GM18868 (cell line): Measurements from ENCODE around the gene PDGFA.

ENCODE experiments used
- ATAC-seq: cut with Tn5 transposase; IDR thresholded peaks from one replicate; pipeline ENCODE4 v1.9.1; 2021; ENCODE audit warnings: mild to moderate bottlenecking, moderate library complexity; ENCODE audit not compliant: unreplicated experiment

Gene PDGFA

DNA sequence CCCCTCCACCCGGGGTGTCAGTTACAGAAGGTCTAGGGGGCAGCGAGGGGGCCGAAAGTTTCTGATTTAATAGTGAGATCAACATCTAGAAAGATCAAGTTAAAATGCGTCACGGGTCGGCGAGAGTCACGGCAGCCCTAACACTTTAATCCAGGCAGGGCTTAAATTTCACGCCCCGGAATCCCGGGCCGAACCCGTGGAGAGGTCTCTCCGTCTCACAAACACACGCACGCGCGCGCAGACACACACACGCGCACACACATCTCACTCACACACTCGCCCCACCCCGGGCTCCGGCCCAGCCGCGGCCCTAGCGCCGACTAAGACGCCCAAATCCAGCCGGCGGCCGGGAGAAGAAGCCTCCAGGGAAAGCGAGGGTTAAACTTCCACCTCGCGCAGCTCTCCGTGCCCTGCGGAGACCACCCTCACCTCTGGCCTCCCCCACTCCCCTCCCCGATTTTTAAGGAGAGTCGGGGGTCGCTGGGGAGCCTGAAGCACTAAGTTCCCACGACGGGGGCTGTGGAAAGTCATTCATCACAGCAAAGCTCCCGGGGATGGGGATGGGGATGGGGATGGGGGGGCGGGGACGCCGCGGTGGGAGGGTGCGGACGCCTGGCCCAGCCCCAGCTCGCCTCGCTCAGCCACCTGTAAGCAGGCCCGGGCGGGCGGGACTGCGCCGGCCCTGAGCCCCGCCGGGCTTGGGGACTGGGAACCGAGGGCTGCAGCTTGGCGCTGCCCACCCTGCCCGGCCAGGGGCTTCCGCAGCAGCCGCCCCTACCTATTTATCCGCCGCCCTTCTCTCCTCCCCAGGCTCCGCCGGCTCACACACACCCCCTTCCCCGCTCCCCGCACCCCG, 1.6 kb downstream of the PDGFA start:
- no peak for ATAC-seq

DNA sequence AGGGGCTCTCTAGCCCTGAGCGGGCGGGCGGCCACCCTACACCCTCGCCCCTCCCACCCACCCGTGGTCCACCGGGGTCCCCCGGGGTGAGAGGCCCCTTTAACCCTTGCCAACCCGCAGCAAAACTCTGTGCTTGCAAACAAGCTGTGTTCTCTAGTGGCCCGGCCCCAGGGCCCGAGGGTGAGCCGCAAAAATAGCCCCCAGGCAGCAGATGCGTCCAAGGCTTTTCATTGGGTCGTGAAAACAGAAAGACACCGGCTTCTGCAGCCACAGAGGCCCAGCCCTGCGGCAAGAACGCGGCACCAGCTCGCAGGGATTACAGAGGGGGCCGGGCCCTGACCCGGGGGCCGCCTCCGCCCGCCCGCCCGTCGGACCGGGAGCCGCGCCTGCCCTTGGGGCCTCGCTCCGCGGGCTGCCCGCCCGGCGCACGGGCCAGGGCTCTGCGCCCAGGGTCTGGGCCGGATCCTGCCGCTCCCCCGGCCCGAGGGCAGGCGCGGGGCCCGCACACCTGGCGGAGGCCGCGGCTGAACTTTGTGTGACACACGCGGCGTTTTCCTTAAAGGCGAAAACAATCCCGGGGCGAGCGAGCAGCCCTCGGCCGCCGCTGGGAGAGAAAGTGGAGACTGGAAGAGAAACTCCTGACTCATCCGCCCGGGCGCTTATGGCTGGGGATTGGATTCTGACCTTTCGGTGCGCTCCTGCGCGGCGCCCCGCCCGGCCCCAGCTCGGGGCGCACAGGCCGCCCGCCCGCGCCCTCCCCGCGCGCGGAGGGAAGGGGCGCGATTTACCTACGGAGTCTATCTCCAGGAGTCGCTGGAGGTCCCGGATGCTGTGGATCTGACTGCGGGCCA, 2.8 kb downstream of the PDGFA start:
- no peak for ATAC-seq

DNA sequence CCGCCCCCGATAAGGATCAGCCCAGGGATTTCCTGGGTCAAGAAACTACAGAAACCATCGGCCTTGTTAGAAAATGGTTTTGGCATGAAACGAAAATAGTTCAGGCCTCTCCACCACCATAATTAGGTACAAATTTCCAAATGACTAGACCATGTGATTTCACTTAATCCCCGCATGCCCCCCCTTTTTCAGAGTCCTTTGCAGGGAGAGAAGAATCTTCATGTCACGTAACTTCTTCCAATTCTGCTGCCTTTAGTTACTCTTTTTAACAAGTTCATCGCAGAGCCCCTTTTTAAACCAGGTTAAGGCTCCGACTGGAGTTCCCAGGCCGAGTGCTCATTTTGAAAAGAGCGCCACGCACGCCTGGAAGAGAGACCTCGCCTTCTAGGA, 3.4 kb downstream of the PDGFA start:
- ATAC-seq = no peak

DNA sequence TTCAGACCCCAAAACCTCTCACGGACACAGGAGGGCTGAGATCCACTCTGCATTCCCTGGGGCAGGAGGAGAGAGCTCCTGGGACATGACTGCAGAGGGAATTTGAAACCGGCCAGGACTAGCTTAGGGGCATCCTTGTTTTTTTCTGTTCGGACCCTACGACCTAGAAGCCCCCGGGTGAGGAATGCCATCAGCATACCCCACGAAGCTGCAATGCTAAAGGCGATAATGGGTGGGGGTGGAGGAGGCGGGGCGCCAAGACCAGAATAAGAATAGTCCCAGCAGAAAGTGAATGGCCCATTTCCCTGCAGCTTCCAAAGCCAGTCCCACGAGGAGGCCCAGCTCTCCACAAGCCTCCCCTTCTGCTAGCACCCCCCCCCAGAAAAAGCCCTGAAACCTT, 4.0 kb downstream of the PDGFA start:
- ATAC-seq = no peak

DNA sequence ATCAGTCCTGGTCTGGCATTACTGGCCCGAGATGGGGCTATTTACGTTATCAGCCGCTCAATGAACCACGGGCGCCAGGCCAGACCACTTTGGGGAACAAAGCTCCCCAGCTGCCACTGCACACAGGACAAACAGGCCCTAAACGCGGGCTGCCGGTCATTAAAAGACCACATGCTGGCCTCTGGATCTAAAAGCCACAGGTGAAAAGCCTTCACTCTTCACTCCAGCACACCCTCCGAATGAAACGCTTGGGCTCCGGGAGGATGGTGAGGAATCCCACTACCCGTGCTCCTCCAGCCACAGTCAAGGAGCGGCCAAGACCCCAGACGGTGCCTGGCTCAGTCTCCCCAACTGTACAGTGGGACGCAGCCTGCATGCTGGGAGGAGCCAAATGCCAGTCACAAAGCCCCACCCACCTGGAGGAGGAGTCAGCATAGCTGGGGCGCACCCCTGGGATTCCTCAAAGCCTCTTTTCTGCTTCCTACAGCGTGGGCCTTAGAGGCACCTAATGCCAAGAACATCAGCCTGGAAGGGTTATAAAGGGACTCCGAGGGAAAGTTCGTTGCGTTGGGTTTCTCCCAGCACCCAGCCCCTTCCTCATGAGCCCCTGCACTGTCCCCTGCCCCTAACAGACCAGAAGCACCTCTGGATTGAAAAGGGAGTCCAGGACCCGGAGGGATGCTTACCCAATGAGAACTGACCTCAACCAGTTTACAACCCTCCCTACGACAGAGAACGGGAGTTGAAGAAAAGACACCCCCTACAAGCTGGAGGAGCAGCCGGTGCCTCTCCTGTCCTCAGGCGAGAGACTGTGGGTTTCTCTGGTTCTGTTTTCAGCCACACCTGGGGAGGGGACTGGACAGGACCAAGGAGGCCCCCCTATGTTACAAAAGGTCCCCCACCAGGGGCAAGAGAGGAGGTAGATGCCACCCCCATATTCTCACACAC, 4.7 kb downstream of the PDGFA start:
- ATAC-seq = no peak

DNA sequence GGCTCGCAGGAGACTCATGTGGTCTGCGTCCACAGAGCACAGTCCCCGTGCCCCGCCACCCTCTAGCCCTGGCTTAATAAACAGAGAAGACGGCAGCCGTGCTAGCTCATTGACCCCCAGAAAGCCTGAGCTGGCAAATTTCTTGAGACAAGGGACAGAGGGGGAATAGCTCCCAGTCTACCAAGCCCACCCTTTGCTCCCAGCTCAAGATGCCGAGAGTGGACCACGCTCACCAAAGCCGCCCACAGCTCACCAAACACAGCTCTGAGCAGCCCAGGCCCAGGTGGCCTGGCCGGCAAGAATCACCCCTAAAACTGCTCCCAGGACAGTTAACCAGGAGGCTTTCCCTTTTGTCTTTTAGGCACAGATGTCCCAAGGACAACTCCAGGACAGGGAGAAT, 5.4 kb downstream of the PDGFA start:
- no peak for ATAC-seq

DNA sequence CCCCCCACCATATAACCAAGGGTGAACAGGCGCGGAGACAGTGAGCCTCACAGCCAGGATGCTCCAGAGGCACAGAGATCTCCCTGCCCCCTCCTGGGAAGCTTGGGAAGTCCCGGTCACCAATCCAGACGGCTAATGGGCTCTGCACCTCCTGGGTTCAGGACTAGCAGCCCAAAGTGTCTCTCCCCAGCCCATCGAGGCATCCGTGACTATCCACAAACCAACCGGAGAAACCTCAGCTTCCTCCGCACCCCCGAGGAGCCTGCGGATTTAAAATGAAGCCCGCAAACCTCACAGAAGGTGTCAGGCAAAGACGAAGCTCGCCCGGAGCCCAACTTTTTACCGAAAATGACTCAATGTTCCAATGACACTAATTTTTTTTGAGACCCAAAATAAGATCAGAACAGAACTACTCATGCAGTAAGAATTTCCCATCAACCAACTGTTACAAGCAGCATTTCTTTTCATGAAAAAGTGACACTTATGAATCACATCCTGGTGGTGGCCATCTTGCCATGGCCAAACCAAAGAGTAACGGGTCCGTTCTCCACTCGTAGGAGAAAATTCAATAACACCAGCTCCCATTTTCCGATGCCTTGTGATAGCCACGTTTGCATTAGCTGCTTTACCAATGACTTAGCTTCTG, 6.0 kb downstream of the PDGFA start:
- no peak for ATAC-seq

DNA sequence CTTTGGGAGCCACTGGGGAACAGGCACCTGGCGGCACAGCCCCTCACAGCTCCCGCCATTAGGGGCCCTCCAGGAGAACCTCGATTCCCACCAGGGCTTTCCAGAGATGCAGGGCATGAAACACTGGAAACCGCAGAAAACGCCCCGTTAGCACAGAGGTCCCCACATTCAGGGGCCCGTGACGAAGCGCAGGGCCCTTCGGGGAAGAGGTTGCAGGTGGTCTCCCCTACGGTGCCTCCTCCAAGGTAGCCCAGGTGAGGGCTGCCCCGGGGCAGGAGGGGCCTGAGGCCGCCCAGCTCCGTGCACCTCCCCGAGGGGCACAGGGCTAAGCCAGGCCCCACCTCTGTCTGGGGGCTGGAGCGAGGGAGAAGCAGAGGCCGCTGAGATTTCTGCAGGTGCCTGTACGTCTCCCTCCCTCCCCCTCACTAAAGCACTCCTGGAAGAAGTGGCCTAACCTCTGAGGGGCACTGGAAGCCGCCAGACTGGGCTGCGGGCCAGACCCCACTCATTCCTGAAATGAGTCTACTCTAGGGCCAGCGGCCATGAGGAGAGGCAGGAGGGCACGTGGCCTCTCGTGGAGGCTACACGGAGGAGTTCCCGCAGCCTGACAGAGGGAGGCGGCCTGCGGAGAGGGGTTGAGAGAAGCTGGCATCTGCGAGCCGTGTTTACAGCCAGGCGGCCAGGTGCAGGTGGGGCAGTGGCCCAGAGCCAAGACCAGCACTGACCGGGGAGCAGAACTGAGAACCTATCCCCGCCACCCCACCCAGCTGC, 6.9 kb downstream of the PDGFA start:
- no peak for ATAC-seq

DNA sequence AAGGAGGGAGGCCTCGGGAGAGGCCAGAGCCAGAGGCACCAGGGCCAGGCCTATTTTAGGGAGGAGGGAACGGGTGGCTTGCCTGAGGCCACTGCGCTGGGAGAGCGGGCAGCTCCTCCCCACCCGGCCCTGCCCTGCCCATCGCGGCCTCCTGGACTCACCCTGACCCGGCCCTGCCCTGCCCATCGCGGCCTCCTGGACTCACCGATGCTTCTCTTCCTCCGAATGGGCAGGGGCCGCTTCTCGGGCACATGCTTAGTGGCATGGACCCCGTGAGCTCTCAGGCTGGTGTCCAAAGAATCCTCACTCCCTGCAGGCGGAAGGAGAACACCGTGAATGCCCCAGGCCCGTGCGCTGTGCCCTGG, 7.5 kb downstream of the PDGFA start:
- ATAC-seq = no peak

DNA sequence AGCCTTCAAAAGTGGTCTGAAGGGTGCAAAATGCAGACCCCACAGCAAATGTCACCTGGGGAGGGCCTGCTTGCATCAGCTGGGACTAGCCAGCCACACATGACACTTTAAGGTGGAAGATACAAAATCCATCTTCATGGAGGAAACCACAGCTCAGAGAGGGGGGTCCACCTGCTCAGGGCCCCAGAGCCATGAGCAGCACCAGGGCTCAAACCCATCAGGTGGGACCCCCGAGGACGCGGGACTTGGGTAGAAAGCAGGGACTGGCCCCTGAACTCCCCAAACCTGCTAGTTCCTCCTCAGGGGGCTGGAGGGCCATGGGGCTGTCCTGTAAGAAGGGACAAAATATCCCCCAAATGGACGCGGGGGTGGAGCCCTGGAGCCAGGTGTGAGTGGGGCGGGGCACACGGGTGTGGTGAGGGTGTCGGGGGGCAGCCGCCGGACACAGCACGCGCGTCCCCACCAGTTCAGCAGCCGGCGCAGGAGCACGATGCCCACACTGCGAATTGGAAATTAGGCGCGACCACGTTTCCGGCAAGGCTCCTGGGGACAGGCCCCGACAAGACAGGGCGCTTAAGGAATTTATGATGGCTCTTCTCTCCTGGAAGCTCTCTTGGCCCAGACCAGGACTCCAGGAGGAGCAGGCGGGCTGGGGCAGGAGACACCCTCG, 8.0 kb downstream of the PDGFA start:
- ATAC-seq = no peak

DNA sequence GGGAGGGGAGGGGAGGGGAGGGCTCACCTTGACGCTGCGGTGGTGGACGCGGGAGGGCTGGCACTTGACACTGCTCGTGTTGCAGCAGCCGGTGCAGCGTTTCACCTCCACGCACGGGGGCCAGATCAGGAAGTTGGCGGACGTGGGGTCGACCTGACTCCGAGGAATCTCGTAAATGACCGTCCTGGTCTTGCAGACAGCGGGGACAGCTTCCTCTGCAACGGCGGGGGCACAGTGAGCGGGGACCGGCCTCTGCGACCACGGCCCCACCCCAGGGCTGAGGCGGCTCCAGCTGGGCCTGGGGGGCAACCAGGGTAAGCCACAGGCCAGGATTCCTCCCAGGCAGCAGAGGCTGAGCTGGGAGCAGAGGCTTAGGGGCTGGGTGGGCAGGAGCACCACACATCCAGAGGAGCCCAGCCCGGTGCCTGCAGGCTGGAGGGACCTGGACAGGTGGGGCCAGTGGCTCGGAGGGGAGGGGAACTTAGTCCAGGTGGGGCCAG, 8.8 kb downstream of the PDGFA start:
- no peak for ATAC-seq

DNA sequence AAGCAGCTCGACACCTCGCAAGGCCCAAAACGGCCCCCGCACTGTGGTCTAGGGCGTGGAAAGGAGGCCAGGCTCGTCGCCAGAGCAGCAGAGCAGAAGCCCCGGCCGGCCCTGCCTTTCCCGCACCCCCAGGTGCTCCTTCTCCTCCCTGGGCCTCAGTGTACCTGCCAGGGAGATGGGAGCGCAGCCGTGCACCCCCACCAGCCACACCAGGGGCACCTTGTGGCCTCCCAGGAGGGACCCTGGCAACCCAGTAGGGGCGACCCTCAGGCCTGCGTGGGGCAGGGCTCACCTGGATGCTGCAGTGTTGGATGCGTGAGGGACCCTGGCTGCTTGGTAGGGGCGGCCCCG, 9.5 kb downstream of the PDGFA start:
- no peak for ATAC-seq

DNA sequence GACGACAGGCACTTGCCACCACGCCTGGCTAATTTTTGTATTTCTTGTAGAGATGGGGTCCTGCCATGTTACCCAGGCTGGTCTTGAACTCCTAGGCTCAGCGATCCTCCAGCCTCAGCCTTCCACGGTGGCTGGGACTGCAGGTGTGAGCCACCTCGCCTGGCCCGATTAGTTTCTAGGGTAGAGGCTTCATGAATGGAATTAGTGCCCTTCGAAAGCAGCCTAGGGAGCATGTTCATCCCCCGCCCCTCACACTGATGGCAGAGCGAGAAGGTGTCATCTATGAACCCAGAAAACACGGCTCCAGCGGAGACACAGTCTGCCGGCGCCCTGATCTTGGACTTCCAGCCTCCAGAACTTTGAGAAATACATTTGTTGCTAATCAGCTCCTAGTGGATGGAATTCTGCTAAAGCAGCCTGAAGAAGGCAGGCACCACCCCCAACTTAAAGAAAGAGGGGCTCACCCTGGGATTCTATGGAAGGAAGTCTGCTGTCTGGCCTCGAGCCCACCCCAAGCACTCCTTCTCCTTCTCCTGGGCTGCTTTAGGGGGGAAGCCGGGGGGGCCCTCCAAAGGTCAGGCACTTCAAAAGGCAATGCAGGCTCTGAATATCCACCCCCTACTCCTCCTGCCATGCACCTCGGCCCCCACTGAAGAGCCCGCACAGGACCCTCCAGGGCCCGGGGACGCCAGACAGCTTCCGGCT, 10.1 kb downstream of the PDGFA start:
- ATAC-seq = no peak

DNA sequence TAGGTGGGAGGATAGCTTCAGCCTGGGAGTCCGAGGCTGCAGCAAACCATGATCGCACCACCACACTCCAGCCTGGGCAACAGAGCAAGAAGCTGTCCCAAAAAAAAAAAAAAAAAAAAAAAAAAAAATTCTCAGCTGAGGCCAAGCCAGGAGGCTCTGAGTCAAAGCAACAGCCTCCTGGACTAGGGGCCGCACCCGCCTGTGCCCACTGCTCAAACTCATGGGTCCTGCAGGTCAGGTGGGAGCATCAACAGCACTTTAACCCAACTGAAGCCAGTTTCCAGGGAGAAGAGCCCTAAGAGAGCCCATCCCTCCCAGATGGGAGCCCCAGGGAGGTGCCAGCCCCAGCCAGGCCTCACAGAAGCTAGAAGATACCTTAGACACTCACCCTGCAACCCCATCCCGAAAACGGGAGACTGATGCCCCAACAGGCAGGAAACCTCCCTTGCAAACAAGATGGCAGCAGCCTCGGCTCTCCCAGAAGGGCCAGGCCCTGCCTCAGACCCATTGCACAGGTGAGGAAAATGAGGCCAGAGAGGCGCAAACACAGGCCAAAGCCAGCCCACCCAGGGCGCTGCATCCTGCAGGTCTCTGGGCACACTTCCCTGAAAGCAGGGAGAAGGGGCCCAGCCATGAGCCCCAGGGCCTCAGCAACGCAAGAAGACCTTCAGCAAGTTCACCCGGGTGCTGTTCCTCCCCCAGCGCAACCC, 11.0 kb downstream of the PDGFA start:
- ATAC-seq = no peak

DNA sequence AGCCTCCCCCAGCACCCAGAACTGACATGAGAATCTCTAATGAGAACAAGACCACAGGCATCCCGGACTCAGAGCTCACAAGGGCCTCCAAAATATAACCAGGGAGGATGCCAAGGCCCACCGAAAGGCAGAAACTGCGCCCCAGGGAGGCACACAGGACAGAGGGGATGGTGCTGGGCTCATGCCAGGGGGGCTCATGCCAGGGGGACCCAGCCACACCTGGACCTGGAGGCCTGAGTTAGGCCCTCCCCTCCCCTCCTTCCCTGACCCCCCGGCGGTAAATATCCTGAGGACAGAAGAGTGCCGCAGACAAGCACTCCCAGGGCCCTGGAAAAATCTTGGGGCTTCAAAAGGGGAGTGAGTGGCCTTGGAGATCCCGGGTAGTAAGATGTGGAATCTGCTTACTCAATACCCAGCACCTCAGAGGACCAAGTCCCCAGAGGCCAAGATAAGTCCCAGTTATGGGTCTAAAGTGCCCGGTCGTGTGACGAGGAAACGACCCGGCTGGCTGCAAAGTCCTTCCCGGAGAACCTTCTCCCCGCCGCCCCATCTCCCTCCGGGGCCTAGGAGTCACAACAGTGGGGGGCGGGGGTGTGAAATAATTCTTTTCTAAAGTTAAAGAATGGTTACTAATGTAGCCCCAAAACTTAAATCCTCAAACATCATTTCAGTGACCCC, 11.9 kb downstream of the PDGFA start:
- no peak for ATAC-seq

DNA sequence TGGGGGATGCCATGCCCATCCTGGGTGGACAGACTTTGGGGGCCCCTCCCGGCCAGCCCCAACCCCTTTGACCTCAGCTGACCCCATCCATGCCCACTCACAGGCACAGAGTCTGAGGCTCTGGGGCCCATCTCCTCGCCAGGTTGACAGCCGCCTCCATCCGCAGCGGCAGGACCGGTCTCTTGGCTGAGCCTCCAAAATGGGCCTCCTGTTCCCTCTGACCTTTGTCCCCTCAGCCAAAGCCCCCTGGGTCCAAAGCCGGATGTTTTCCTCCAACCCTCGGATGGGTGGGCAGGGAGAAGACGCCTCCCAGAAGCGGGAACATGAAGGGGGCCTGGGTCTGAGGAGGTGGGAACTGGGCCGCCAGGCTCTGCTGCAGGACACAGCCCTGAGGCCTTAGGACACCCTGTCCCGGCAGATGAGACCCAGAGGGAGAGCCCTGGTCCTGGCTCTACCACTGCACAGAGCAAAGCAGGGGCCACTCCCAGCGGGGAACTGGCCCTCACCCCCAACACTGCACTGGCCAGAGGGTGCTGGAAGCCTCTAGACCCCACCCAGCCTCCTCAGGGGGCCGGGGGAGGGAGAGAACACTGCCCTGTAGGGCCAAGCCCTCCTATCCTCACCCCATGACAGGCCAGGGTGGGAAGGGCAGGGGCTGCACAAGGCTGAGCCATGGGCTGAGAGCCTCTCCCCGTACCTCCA, 12.6 kb downstream of the PDGFA start:
- ATAC-seq = no peak

DNA sequence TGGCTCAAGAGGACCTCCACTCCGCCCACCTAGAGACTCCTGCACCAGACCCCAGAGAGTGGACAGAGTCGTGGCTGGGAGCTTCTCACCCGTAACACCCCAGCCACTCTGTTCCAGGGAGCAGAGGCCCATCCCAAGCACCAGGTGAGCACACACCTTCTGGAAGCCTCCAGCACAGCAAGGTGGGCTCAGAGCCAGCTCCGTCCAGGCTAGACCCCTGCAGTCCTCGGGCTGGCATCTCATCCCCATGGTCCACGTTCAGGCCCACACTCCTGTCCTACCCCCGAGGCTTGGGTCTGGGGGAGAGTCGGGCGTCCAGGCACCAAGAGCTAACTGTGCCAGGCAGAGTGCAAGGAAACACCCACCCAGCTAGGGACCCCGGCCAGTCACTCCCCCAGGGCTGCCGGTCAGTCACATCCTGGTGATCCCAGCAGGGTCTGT, 13.2 kb downstream of the PDGFA start:
- ATAC-seq = no peak
